NCI-H1092 (cell line): ENCODE measurements around the gene TMEM119.

Source experiments
- DNase-seq: peaks from one replicate; lab custom pipeline; 2025; lab: John Stamatoyannopoulos, UW

TMEM119 gene, protein sequence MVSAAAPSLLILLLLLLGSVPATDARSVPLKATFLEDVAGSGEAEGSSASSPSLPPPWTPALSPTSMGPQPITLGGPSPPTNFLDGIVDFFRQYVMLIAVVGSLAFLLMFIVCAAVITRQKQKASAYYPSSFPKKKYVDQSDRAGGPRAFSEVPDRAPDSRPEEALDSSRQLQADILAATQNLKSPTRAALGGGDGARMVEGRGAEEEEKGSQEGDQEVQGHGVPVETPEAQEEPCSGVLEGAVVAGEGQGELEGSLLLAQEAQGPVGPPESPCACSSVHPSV

DNA sequence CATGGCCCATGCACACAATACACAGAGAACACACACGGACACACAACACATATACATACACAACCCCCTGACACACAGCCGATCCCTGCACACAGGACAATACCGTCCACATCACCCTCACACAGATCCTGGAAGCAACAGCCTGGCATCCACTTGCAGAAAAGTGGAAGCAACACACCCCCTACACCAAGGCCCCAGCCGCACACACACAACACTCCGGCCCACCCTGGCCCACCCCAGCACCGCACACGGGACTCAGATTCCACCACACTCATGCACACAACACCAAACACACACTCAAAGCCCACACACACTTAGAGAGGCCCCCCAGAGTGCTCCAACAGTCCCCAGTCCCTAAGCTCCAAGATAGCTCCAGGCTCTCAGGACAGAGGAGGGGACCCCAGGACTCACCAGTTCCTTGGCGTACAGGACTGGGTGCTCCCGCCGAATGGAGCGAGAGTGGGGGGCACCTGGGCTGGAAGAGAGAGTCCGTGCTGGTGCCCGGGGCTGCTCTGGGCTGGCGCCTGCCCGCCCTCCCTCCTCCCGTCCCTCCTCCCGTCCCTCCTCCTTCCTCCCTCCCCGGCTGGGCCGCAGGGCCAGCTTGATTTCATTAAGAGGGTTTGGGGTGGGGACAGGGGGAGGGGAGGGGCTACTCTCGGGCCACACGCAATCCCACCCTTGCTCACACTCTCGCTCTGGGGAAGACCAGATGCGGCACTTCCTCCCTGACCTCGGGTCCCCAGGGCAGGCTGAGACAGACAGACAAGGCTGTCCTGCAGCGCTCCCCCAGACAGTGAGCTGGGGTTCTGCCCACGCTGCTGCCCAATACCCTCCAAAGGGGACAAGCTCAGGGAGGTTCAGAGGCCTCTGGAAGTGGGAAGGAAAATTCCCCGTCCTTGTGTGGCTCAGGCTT lies at the start of gene TMEM119:
Gene TMEM119, minus strand, starts transcription at position 526 of the 913 bp plus-strand sequence. CDS start 5,701 bp downstream, outside the sequence.
- DNase-seq = no peak

DNA sequence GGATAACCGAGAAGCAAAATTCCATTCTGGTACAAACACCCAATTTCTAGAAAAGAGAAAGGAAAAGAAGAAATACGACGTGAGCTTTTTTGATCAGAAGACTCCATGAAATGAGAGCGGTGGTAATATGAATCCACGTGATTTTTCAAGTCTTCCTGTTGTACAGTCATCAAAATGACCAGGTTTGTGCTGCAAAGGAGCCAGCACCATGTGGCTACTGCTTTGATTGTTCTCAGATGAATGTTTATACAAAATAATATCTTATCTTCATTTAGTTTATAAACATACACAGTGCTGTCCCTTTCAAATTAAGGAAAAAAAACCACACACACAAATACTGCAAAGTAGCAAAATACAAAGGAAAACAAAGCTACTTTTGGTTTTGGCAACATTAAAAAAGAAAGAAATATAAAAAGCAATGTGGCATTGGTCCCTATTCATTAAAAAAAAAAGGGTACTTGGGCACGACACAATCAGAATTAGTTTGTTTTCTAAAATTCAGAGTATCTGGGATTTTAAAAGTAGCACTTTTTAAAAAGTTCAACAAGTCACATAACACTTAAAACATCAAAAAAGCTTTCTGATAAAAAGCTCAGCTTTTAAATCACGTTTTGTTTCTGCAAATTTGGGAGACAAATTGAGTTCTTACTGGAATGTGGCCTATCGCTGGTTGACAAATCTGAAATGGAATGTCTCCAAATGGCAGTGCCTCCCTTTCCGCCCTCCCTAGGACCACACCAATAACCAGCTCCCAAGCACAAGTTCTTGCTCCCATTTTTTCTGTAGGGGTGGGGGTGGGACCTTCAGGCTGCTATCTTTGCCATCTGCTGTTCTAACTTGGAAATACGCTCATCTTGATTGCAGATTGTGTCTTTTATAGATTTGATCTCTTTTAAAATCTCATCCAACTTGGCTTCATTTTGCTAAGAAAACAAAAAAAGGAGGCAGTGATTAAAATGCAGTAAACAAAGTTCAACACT lies 49.0 kb upstream of the TMEM119 start:
- DNase-seq = no peak

DNA sequence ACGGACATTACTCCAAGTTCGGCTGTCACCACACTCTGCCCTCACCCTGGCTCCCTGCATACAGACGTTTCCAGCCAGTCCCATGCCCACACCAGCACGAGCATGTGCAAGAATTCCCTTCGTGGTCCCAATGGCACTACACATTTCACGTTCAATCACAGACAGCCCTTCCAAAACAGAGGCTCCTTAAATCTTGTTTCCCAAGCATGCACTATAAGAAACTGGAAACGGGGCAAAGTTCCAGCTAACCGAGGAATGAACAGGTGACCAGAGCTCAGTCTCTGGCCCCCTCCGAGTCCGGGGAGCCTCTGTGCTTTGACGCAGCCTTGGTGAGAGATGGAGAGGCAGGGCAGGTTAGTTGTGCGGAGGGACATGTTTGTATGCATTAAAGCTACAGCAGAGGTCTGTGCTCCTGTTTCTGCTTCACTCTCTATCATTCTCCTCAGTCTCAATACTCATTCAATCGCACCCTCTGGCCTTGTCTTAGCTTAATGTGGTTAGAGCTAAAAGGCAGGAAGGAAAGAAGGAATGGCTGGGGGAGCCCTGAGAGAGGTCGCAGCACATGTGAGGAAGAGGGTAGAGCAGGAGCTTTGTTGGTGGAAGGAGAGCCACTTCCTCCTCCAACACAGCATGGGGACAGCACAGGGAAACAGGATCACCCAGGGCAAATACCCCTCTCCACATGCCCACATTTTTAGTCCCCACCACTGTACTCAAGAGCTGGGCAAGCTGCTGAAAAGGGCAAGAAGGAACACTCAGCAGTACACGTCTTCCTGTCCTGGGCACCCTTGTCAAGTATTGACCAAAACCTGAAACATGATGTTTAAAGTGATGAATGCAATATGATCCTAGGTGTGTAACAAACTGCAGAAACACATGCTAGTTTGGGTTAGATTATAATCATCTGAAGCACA lies 48.1 kb upstream of the TMEM119 start:
- DNase-seq = no peak

DNA sequence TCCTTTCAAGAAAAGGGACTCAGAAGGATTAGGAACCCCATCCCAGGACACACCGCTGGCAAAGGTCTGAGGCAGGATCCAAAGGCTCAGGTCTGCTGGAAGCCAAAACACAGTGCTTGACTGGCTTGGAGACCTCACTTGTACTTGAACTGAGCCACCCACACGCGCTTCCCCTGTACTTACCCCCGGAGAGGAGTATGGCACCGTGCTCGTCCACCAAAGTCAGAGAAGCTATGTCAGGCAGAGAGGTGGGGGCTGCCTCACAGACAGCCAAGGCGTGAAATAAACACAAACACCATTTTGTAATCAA lies 46.9 kb upstream of the TMEM119 start:
- no peak for DNase-seq

DNA sequence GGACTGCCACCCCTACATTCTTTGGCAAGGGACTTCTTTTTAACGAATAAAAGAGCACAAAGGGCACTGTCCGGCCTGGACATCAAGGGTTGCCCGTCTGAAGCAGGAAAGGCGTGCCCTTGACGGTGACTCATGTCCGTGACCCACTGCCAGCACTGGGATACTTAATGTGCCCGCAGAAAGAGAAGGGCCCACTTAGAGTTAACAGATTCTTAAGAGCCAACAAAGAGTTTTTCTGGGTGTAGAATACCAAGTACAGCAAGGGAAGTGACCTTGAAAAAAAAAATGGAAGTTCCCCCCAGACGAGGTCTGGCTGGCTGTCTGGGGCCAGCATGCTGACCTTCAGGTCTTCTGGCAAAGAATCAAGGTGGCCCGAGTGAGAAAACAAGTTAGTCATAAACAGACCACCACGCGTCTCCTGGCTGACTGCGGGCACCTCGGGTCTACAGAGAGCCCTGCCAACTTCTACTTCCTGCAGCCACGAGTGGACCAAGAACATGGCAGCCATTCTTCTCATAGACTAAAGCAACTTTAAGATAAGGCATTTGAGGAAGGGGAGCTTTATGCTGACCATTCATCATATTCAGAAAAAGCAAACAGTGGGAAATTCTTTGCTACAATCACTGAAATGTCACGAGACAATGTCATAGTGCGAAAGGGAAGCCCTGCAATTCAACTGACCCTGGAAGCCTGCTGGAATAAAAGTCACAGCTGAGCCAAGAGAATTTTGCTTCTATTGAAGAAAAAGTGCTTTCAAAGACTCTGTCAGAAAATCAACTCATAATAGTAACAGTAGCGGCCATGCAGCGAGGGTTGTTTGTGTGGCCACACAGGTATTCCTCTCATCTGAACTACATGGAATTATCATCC lies 46.3 kb upstream of the TMEM119 start:
- DNase-seq = no peak

DNA sequence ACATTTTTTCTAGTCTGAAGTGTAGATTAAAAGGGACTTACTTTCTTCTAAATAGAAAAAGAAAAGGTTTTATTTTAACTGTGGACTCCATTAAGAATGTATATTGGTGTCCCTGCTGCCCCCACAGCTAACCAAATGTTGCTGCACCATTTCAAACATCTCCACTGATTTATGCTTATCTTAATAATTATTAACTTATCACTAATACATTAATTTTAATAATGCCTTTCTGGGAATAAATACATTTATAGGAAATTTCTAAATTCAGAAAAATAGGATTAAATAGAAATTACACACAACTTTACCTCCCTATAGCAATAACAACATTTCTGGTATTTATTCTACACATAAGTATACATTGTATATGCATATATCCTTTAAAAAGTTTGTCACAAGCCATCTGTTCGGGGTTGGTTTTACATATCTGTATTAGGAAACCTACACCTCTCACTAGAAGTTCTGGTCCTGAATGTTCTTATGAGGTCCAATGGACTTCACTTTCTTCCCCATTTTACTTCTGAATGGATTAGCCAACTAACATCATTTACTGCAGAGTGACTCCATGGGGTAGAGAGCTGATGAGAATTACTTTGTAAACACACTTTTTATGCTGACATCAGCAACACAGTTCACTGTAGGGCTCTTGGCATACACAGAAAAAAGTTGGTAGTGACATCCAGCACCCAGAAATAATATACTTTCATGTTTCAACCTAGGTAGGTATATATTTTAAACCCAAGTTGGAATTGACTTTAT lies 45.2 kb upstream of the TMEM119 start:
- DNase-seq = no peak

DNA sequence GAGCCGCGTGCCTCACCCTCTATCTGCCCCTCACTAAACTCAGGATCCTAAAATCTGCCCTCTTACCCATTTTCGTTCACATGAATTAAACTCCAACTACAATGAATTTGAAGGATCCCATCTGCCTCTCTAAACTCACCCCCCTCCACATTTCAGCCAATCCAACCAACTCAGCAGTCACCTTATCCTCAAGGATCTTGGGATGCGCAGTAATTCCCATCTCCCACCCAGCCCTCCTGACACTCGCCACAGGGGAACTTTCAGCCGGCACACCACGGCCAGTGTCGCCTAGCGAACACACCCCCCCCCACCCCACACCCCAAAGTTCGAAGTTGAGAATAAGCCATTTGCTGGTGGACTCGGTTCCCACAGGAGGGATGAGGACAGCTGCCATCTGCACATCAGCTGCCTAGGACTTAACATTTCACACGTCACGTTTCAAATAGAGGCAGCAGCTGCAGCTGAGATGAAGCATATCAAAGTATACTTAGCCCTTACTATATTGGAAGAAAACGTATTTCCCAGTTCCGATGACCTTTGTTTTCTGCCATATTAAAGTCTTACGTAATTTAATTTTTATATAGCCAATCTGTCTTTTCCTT lies 44.5 kb upstream of the TMEM119 start:
- DNase-seq = no peak

DNA sequence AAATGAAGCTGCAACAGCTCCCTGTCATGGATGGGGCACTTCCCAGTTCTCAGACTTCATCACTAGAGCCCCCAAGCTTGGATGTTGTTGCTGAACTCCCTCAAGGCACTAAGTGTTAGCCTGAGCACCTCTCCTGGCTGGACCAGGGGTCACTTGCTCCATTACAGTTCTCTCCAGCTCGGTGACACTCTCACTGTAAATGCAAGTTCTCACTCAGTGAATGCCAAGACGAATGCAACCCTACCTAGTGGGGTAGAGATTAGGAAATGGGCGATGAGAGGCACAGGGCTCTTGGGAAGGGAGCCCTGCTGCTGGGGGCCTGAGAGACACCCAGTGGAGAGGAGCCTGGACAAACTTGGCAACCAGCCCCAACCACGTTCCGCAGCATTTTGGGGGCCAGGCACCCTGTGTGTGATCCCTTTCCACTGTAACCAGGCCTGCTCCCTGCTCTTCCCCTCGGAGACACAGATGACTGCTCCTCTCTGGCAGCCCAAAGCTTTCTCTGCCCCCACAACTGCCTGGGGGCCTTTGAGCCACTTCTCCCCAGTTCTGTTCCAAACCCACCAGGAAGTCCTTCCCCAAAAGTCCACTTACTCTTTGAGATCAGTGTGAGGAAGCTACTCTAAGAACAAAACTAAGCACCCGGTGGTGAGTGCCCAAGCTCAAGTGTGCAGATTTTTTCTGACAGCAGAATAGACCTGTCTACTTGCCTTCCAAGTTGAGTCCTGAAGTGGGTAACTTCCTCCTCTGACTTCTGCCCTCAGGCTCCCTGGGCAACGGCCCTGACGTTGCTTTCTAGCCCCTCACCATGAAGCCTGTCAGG lies 43.8 kb upstream of the TMEM119 start:
- DNase-seq = no peak

DNA sequence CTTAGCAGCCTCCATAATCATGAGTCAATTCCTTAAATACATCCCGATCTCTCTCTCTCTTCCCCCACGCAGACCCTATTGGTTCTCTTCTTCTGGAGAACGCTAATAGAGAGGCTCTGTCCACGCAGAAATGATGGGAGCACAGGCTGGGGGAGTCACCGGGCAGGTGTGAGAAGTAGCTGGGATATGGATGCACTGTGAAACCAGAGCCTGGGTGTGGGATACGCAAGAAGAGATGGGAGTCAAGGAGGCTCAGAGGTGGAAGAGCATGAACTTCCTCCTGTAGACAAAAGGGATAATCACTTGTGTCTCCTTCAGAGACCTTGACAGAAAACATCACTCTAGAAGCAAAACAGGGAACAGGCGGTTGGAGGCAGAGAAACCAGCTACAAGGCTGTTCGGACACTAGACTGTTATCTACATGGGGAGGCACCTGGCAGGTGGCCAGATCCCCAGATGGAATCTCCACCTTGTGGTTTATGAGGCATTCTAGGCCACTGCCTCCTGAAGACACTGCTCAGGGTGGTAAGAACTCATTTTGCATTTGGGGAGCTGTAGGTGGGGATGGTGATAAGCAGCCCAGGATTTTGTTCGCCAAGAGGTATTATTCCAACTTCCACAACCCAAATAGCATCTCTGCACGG lies 43.0 kb upstream of the TMEM119 start:
- DNase-seq = no peak

DNA sequence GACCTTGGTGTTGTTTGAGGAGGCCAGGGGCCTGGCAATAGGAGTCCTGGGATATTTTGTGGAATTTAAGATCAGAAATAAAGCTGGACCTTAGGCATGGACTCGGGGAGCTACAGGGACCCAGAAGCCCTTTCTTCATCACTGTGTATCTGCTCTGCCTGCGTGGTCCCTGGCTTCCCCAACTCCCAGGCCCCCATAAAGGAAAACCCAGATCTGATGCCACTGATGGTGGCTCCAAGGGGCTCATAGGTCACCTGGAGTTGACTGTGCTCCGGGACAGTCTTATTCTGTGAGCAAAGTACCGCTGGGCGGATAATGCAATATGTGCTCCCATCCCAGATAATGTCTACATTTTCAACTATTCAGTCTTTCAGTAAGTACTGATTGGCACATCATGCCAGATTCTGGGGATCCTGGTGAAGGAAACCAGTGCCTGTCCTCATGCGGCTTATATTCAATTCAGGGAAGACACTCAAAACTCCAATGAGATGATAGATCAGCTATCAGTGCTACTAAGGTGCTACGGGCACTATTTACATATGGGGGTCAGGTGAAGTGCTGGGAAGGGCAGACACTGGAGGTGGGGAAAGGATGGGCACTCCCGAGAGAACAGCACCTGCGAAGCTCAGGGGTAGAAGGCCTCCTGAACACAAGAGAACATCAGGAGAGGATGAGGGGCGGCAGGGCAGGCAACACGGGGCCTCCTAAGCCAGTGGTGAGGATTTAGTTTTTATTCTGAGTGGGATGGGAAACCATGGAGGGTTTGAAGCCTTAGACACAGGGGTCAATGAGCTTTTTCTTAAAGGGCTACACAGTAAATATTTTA lies 41.3 kb upstream of the TMEM119 start:
- DNase-seq = no peak

DNA sequence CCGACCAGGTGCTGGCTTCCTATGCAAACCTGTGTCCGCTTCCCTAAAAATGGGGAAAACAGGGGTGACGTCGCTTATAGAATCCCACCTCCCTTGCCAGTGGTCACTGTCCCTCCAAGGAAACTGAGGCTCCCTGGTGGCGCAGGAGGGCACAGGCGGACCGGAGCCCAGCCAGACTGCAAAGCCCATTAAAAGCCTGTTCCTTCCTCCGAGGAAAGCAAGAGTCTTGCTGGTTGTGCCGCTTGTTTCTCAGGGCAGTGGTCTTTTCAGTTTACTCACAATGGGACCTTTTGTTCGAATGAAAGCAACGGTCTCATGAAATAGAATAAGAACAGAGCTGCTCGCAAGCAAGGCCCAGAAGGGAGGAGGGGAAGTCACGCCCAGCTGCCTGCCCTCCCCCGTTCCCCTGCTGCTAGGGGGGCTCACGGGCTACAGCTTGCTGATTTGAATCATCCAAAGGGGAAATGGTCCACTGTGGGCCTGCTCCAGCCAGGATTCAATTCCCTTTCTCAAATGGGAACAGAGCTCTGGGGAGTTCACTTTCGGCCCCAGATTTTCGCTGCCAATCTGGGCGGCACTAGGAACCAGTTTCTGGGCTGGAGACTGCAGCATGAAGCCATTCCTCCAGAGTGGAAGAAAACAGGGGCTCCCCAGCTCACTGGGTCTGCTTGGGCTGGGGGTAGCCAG lies 40.4 kb upstream of the TMEM119 start:
- no peak for DNase-seq

DNA sequence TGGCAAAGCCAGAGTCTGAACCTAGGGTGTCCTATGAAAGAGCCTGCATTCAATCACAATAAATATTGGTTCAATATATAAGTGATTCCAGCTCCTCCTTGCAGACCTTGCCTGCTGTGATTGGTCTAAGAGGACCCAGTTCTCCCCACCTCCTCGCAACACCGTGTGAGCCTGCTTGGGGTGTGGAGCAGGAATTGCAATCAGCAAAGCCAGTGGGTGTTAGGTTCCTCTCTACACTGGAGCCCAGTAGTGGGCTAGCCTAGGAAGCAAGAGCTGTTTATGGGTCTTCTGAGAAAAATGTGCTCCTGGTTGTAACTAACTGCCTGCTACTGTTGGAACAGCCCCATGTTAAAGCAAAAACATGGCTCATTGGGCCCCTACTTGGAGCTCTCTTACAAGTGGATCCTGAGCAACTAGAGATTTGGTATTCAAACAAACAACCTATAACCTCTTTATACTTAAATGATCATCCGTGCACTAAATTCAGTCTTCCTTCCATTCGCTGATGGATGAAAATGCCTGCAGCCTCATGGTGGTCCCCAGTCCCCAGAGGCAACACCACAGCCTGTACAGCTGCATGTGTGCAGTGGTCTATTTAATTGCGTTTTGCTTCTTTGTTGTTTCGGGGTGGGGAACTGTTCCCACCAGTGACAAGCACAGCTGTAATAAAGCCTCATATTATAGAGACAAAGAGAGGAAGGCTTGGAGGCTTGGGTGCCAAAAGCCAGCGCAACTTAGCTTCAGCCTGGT lies 39.5 kb upstream of the TMEM119 start:
- DNase-seq = no peak

DNA sequence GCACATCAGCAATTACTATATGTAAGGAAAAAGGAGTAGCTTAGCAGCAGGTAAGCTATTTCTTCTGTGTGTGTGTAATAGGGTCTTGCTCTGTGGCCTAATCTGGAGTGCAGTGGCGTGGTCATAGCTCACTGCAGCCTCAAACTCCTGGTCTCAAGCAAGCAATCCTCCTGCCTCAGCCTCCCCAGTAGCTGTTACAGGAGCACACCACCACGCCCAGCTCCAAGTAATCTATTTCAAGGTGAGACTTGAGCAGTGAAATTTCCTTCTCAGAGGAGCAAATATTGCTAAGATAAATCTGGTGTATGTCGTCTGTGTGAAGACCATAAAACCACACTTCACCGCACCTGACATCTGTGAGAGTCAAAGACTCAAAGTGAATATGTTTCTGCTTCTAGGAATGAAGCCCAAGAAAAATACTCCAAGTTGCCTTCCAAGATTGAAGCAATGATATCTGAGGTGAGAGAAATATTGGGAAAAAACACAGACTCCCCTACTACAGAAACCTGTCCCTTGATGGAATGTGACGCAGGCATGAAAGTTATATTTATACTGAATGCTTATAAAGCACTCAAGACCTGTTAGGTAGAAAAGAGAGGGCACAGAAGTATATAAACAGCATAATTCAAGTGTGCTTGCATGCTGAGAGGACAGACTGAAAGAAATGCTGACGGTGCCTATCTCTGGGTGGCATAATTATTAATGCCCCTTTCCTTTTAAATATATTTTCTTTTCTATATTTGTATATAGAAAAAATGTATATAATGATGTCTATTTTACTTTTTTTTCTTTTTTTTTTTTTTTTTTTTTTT lies 38.3 kb upstream of the TMEM119 start:
- DNase-seq = no peak

DNA sequence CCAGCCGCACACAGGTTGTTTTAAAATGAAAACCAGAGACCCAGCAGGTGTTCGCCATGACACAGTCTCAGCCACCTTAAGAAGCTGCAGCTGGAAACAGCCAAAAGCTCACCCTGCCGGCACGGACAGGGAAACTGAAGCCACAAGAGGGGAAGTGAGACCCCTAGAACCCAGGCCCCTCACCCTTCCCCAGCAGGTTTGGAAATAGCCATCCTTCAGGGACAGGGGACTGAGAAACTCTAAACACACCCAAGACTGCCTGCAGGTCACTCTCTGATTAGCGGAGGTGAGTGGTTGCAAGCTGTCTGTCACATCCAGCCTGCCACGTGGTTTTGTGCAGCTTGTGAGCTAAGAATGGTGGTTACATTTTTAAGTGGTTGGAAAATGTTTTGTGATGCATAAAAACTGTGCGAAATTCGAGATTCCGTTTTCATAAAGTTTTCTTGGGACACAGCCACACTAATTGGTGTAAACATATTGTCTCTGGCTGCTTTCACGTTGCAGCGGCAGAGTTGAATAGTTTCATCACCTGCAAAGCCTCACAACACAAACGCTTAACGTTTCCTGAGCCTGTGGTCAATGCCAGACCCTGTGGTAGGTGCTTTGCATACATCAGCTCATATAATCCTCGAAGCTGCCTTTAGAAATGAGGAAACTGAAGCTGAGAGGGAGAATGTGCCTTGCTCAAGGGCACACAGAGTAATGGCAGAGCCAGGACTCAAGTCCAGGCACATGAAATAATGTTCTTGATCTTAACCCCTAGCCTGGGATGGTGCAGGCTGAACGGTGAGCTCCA lies 37.5 kb upstream of the TMEM119 start:
- no peak for DNase-seq
